Progenitor cell of endocrine pancreas (in vitro differentiated cells): Measurements from ENCODE around the gene CA7. TPM values are rescaled to one million over a fixed set of nuclear protein-coding genes. Genes with fewer than 3 reads are reported as not detected.

Experiments
- DNase-seq: peaks from one replicate; pipeline ENCODE4 v3.0.0; 2021; ENCODE audit warnings: low spot score; ENCODE audit not compliant: unreplicated experiment
- H3K27ac Mint-ChIP-seq: 2 replicates; pipeline ENCODE4 v1.8.0; 2021; ENCODE audit warnings: mild to moderate bottlenecking, moderate library complexity, mixed read lengths
- H3K27me3 Mint-ChIP-seq: 2 replicates; pipeline ENCODE4 v1.8.0; 2021; ENCODE audit warnings: mixed read lengths
- H3K36me3 Mint-ChIP-seq: 2 replicates; pipeline ENCODE4 v1.8.0; 2022; ENCODE audit warnings: mixed read lengths; ENCODE audit not compliant: insufficient read depth
- H3K4me1 Mint-ChIP-seq: 2 replicates; pipeline ENCODE4 v1.8.0; 2021; ENCODE audit warnings: low read depth, mixed read lengths
- H3K4me3 Mint-ChIP-seq: 2 replicates; pipeline ENCODE4 v1.8.0; 2021; ENCODE audit warnings: low read depth, mild to moderate bottlenecking, moderate library complexity, mixed read lengths
- H3K9me3 Mint-ChIP-seq: 2 replicates; pipeline ENCODE4 v1.8.0; 2021; ENCODE audit warnings: low read depth, mixed read lengths
- CTCF ChIP-seq: fragments of 200-600 bp; sonication (generic); IDR thresholded peaks from one replicate; pipeline ENCODE4 v1.5.0; 2021; ENCODE audit warnings: antibody characterized with exemption, mild to moderate bottlenecking; ENCODE audit not compliant: unreplicated experiment
- total RNA-seq: library from RNA; stranded (reverse); gene quantifications from 2 replicates; pipeline ENCODE4 v1.2.1, GENCODE V29; 2021

The CA7 gene
- total RNA-seq, 1 donor from 2014 or later = not detected

GRCh38 chr16:66886321-66886720 lies 42.1 kb downstream of the CA7 start:
- Mint-ChIP-seq H3K4me3 (no peak overlapping the region), H3K27me3 (no peaks in the 10 kb centered on the region), H3K27ac (no peak overlapping the region), H3K36me3 (peaks cover 6% of the 10 kb centered on the region), H3K4me1 (peaks cover 1% of the 10 kb centered on the region), H3K9me3 (no peaks in the 10 kb centered on the region)
- no peak for DNase-seq
- TF ChIP-seq CTCF = no peak

GRCh38 chr16:66886914-66887313 lies 42.7 kb downstream of the CA7 start:
- Mint-ChIP-seq H3K4me3 (no peak overlapping the region), H3K4me1 (peaks cover under 1% of the 10 kb centered on the region), H3K9me3 (no peaks in the 10 kb centered on the region), H3K27ac (no peak overlapping the region), H3K27me3 (no peaks in the 10 kb centered on the region), H3K36me3 (peaks cover 6% of the 10 kb centered on the region)
- TF ChIP-seq CTCF = no peak
- no peak for DNase-seq

GRCh38 chr16:66888647-66889615 lies 44.7 kb downstream of the CA7 start:
- Mint-ChIP-seq H3K4me3 (no peak overlapping the region), H3K4me1 (no peaks in the 10 kb centered on the region), H3K27me3 (no peaks in the 10 kb centered on the region), H3K36me3 (peaks cover 6% of the 10 kb centered on the region), H3K27ac (no peak overlapping the region), H3K9me3 (no peaks in the 10 kb centered on the region)
- DNase-seq = no peak
- TF ChIP-seq CTCF = no peak

- no peak for TF ChIP-seq CTCF
- Mint-ChIP-seq H3K4me3 (no peak overlapping the region), H3K36me3 (peaks cover 1% of the 10 kb centered on the region), H3K9me3 (no peaks in the 10 kb centered on the region), H3K27me3 (no peaks in the 10 kb centered on the region), H3K4me1 (no peaks in the 10 kb centered on the region), H3K27ac (no peak overlapping the region)
- no peak for DNase-seq
These were observed 45.4 kb downstream of the CA7 start for GRCh38 chr16:66889622-66890021.

- no peak overlapping the region for H3K4me3 Mint-ChIP-seq
- DNase-seq = no peak
- no peak for TF ChIP-seq CTCF
- H3K9me3 Mint-ChIP-seq = no peaks in the 10 kb centered on the region
- peaks cover 1% of the 10 kb centered on the region for H3K36me3 Mint-ChIP-seq
- no peaks in the 10 kb centered on the region for H3K27me3 Mint-ChIP-seq
- H3K27ac Mint-ChIP-seq = no peak overlapping the region
- H3K4me1 Mint-ChIP-seq = no peaks in the 10 kb centered on the region
These were observed 46.6 kb downstream of the CA7 start for GRCh38 chr16:66890799-66891198.
